Measurements from ENCODE around the gene COL24A1.
"Not testable (repeated sequence)": the region's sequence is repeated elsewhere in the genome, so short reads cannot be mapped to it uniquely, and the experiment has no call there.

Gene COL24A1

GRCh38 chr1:85976516-85977205 lies 179.9 kb downstream of the COL24A1 start:
- DNase-seq = no peak

- no peak for DNase-seq
These were observed 180.6 kb downstream of the COL24A1 start for GRCh38 chr1:85975912-85976371.

GRCh38 chr1:85962457-85962856 lies 194.1 kb downstream of the COL24A1 start:
- no peak for DNase-seq

- DNase-seq = no peak
These were observed 198.8 kb downstream of the COL24A1 start for GRCh38 chr1:85957760-85958159.

GRCh38 chr1:85955218-85955617 lies 201.4 kb downstream of the COL24A1 start:
- not testable (repeated sequence) for DNase-seq

GRCh38 chr1:85952460-85952859 lies 204.1 kb downstream of the COL24A1 start:
- DNase-seq = no peak

- DNase-seq = no peak
These were observed 209.4 kb downstream of the COL24A1 start for GRCh38 chr1:85947186-85947585.

- no peak for DNase-seq
These were observed 212.6 kb downstream of the COL24A1 start for GRCh38 chr1:85943945-85944344.

GRCh38 chr1:85943526-85943925 lies 213.0 kb downstream of the COL24A1 start:
- DNase-seq = no peak

- no peak for DNase-seq
These were observed 215.8 kb downstream of the COL24A1 start for GRCh38 chr1:85940656-85941306.

GRCh38 chr1:85938829-85939228 lies 217.7 kb downstream of the COL24A1 start:
- DNase-seq = no peak

GRCh38 chr1:85936470-85936869 lies 220.1 kb downstream of the COL24A1 start:
- no peak for DNase-seq

GRCh38 chr1:85936057-85936456 lies 220.5 kb downstream of the COL24A1 start:
- DNase-seq = no peak

GRCh38 chr1:85935234-85935633 lies 221.3 kb downstream of the COL24A1 start:
- no peak for DNase-seq

- no peak for DNase-seq
These were observed 222.1 kb downstream of the COL24A1 start for GRCh38 chr1:85934516-85934915.

- no peak for DNase-seq
These were observed 222.6 kb downstream of the COL24A1 start for GRCh38 chr1:85933961-85934360.

GRCh38 chr1:85911742-85912141 lies 244.8 kb downstream of the COL24A1 start:
- no peak for DNase-seq

- DNase-seq = no peak
These were observed 255.7 kb downstream of the COL24A1 start for GRCh38 chr1:85900921-85901320.

- no peak for DNase-seq
These were observed 257.7 kb downstream of the COL24A1 start for GRCh38 chr1:85898861-85899260.

GRCh38 chr1:85894651-85895050 lies 261.9 kb downstream of the COL24A1 start:
- no peak for DNase-seq

- DNase-seq = no peak
These were observed 264.2 kb downstream of the COL24A1 start for GRCh38 chr1:85892366-85892765.

GRCh38 chr1:85889870-85890269 lies 266.7 kb downstream of the COL24A1 start:
- DNase-seq = no peak

GRCh38 chr1:85888921-85889320 lies 267.7 kb downstream of the COL24A1 start:
- DNase-seq = no peak

GRCh38 chr1:85884372-85885035 lies 272.1 kb downstream of the COL24A1 start:
- DNase-seq = no peak

All from DMS79 (cell line).